B cell (primary cell): ENCODE measurements around the gene EARS2.

Experiments used
- EZH2 ChIP-seq: IDR thresholded peaks from 2 replicates; pipeline ENCODE4 v1.6.1; 2012; ENCODE audit warnings: borderline replicate concordance, low read depth, mild to moderate bottlenecking, moderate library complexity, low read length; ENCODE audit not compliant: insufficient read depth, poor library complexity, severe bottlenecking
- TF ChIP-seq, protein P1 (sequence below): fragments of 200-600 bp; IDR thresholded peaks from one replicate; pipeline ENCODE4 v1.8.0; 2022; ENCODE audit warnings: antibody characterized with exemption, mild to moderate bottlenecking

DNA sequence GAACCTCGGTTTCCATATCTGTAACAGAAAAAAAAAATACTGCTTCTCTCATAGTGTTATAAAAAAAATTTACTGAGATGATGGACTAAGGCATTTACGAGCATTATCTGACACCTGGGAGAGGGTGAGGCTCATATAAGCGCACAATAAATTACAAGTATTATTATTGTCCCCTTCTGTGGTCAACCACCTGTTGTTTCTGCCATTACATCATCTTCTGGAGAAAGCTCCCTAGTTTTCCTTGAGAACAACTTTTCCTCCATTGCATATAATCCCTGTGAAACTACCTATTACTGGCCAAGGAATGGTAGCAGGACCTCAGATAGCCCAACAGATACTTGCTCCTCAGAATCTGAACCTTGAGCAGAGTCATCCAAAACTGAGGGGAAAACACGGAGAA, 35.2 kb downstream of the EARS2 start:
- TF ChIP-seq, protein P1, sequence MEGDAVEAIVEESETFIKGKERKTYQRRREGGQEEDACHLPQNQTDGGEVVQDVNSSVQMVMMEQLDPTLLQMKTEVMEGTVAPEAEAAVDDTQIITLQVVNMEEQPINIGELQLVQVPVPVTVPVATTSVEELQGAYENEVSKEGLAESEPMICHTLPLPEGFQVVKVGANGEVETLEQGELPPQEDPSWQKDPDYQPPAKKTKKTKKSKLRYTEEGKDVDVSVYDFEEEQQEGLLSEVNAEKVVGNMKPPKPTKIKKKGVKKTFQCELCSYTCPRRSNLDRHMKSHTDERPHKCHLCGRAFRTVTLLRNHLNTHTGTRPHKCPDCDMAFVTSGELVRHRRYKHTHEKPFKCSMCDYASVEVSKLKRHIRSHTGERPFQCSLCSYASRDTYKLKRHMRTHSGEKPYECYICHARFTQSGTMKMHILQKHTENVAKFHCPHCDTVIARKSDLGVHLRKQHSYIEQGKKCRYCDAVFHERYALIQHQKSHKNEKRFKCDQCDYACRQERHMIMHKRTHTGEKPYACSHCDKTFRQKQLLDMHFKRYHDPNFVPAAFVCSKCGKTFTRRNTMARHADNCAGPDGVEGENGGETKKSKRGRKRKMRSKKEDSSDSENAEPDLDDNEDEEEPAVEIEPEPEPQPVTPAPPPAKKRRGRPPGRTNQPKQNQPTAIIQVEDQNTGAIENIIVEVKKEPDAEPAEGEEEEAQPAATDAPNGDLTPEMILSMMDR, result no peak
- no peak for TF ChIP-seq EZH2
